ENCODE measurements around the gene HTR2A.

HTR2A gene

DNA sequence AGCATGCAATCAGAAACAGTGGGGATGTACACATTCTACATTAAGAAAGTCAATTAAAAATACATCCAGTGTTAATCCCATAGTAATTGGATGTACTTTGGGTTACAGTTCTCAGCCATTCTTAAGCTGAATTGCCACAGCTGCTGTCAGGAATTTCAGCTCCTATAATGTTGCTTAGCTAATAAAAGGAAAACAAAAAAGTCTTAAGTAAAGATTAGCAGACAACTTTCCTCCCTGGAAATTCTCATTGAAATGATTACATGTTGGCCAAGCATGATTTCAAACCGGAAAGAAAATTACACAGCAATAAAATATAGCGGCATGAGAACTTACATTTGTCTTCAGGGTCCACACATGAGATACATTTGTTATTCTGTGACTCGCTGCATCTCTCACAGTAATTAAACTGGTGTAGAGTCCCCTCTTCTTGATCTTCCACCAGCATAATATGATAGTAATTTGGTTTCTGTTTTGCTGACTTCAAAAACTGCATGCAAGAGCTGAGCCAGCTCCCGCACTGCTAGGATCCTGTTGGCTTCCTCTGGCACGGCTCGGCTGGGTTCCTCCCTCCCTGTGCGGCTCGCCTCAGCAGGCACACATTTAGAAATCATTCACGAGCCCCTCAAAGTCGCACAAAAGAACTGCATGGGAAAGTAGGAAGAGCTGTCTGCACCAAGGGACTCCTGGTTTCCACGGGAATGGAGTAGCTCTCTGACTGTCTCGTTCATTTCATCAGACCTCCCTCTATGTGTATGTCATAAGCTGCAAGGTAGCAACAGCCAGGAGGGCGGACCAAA is at the start of gene HTR2A:
Gene HTR2A, minus strand, starts transcription at position 713 of the 797 bp plus-strand sequence. CDS start 1,147 bp downstream, outside the sequence.
- no peak for DNase-seq

DNA sequence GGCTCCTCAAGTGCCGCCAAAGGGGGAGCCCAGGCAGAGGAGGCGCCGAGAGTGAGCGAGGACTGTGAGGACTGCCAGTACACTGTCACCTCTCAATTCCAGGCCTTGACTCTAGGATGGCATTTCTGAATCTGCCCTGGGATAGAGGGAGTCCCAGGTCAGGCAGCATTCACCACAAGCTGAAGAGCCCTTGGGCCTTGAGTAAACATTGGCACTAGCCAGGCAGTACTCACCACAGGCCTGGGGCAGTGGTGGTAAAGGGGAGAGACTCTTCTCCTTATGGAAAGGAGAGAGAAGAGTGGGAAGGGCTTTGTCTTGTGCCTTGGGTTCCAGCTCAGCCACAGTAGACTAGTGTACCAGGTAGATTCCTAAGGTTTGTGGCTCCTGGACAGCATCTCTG is 39.7 kb upstream of the HTR2A start:
- DNase-seq, result no peak

DNA sequence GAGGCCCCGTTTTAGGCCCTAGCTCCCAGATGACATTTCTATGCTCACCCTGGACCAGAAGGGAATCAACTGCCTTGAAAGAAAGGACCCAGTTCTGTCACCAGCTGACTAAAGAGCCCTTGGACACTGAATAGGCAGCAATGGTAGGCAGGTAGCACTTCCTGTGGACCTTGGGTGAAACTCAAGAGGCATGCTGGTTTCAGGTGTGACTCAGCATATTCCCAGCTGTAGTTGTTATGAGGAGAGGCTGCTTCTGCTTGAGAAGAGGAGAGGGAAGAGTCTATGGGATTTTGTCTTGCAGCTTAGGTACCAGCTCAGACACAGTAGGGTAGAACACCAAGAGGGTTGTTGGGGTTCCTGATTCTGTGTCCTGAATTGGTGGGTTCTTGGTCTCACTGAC is 37.9 kb upstream of the HTR2A start:
- DNase-seq, result no peak

DNA sequence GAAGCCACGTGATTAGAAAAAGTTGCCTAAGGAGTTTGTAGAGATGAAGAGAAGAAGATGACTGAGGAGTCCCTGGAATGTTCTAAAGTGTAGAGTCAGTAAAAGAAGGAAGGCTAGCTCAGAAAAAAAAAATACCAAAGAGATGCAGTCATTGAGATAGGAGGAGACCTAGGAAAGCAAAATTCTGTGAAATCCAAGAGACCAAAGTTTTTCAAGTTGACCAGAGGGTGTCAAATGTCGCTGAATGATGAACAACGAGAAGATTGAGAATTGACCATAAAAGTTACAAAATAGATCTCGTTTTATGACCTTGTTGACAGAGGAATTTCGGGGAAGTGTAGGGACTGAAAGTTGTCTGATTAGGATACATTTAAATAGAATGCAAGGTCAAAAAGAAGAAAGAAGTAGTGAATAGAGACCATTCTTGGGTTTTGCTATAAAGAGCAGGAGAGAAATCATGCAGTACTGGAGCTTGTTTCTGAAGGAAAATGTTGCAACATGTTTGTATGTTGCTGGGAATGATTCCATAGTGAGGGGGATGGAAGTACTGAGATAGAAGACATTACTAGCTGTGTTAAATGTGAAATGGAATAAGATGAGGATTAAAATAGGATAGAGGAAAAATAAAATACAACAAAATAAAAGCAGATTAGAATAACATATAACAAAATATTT is 30.2 kb upstream of the HTR2A start:
- DNase-seq, result no peak

DNA sequence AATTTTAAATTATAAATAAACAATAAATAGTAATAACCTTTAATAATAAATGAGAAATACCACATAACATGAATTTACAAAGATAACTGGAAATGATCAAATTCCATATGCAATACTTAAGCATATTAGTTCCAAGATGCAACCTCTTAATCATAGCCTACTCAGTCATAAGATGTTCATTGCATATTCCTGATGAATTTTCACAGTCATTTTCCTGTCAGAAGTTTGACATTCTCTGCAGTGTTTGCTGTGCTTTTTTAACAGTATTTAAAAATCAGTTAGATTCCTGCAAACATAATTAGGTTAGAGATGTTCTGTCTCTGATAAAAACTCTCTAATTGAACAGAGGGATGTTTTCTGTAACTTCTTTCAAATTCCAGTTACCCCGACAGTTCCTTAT is 28.6 kb upstream of the HTR2A start:
- no peak for DNase-seq

DNA sequence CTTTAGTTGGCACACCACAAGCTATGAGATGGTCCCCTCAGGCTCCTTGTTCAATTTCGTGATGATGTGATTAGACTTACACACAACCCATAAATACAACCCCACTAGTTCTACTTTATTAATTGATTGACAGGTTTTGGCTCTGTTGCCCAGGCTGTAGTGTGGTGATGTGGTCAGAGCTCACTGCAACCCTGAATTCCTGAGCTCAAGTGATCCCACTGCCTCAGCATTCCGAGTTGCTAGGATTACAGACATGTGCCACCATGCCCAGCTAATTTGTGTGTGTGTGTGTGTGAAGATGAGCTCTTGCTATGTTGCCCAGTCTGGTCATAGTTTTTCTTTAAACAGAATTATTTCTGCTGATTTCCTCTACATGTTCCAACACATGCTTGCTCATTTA is 17.5 kb upstream of the HTR2A start:
- DNase-seq, result no peak

DNA sequence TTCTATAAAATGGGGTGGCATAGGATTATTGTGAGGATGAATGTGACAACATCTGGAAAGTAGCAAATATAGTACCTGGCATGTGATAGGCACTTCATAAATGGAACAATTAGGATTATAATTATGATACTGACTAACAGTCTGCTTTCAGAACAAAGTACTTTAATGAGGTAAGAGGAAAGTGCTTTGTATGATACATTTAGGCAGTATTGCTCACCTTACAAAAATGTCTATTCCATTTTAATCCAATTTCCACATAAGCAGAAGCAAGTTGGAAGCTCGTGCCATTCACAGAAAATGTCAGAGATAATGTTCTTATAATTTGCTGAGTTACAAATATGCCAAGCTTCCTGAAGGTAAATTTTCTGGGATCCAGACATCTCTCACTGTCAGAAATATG is 16.9 kb upstream of the HTR2A start:
- DNase-seq, result no peak

DNA sequence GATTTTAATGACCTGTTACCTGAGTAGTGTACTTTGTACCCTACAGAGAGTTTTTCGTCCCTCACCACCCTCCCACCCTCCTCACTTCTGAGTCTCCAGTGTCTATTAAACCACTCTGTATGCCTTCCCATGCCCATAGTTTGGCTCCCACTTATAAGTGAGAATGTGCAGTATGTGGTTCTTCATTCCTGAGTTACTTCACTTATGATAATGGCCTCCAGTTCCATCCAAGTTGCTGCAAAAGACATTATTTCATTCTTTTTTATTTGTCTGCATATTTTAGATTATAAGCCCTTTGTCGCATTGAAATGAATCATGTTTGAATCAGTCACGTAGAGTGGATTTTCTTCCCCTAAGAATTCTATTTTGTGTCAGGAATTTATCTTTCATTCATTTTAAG is 12.2 kb upstream of the HTR2A start:
- no peak for DNase-seq

DNA sequence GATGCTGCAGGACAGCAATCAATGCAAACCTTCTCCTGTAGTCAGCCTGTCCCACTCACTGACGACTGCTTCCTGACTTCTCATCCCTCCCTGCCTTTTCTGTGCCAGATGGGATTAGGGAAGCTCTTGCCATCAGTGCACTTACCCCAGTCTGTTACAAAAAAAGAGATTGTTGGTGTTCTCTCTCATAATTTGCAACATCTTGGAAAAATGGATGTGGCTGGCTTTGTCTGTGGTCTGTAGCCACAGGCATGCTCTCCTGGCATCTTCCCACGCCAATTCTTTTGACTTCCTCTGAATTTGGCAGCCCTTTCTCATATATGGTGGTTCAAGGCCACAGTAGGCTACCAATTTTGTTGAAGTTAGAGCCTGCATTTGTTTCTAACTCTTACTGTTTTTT is 11.6 kb upstream of the HTR2A start:
- DNase-seq, result no peak

DNA sequence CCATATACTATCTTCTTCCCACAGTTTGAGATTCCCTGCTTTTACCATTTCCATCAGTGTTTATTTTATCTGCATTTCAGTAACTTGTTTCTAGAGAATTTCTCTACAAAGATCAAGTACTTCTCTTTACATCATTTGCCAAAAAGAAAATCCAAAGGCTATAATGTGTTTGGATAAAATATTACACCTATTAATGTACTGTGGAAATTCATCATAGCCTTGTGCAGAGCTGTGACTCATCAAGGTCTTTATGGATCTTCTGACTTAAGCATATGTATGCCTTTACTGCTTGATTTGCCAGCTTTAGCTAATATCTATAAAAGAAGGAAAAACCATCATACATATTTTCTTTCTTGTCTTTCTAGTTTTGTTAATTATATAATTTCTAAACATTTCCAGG is 9.6 kb upstream of the HTR2A start:
- no peak for DNase-seq

DNA sequence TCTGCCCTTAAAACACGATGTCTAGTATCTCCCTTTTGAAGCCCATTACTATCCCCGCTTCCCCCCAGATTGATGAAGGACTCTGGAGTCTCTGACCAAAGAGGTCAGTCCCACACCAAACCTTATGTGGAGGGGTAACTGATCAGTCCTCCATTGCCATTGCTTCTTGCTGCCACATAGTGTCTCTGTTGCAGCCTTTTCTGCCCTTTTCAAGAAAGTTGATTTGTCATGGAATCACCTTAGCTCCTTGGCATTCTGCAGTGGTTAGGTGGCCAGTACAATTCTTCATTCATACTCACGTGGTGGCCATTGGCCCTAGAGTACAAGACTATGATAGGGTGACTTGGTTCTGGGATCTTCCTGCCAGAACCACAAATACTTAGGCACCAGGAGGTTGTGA is 8.4 kb upstream of the HTR2A start:
- no peak for DNase-seq

DNA sequence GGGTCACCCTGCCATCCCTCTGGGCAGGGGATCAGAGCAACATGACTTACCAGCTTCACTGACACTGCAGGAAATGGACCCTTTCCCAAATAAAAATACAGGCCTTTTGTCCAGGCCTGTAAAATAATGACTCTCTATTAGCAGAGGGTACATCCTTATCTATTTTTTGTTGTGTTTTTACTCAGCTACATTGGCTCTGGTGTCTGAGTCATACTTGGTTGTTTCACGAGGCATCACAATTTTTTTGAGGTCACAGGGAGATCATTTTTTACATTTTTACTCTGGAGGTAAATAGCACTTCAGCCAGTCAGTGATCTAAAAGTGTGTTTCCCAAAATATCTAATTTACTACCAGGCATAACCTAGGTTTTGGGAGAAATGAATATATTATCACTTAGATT is 6.9 kb upstream of the HTR2A start:
- DNase-seq, result no peak

DNA sequence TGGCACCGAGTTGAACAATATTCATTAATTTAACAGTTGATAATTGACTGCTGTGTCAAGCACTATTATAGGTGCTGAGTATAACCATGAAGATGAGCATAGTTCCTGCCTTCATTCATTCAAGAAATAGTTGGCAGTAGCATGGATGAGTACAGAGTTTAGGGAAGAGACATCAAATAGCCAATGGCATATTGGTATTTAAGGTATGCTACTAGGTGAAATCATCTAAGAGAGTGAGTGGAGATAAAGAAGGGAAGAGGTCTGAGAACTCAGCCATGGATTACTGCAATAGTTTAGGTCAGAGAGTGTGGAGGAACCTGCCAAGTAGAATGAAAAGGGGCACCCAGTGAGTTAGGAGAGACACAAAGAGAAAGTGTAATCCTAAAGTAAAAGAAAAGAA is 4.9 kb upstream of the HTR2A start:
- DNase-seq, result no peak

DNA sequence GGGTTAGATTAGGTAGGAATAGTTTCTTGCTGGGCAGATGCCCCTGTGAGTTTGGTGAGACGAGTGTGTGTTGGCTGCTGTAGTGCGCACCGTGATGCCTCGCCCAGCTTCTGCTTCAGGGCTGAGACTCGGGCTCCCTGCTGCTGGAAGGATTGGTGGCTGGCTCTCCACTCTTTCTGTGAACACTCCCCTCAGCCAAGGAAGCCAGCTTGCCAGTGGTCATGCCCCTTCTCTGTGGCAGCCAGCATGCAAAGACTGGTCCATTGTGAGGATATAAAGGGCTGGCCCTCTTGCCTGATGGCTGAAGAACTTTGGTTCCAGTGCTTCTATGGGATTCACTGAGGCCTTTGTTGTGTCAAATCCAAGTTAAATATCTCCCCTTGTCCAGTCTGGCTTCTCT is 2.9 kb upstream of the HTR2A start:
- no peak for DNase-seq

DNA sequence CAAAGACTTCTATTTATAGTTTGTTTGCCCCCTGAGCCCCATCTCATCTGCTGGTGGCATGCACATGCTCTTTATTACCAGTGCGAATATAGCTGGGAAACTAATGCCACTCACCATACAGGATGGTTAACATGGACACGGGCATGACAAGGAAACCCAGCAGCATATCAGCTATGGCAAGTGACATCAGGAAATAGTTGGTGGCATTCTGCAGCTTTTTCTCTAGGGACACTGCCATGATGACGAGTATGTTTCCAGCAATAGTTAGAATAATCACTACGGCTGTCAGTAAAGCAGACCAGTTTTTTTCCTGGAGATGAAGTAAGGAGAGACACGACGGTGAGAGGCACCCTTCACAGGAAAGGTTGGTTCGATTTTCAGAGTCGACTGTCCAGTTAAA is 1.5 kb downstream of the HTR2A start:
- no peak for DNase-seq

DNA sequence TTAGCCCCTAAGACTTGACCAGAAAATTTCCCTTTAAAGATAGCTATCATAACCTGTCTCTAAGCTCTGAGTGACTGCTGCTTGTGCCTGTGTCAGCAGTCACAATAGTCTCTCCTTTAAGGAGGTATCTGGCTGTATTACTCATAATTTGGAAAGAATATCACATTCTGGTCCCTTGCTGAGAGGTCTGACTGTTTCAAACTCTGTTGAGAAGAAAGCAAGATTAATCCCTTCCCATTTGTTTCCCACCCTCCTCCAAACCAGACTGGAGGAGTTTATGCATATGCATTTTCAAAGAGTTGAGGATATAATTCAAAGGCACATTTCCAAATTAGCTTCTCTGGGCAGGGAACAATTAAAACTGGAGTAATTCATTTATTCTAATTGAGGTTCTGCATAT is 2.3 kb downstream of the HTR2A start:
- no peak for DNase-seq

DNA sequence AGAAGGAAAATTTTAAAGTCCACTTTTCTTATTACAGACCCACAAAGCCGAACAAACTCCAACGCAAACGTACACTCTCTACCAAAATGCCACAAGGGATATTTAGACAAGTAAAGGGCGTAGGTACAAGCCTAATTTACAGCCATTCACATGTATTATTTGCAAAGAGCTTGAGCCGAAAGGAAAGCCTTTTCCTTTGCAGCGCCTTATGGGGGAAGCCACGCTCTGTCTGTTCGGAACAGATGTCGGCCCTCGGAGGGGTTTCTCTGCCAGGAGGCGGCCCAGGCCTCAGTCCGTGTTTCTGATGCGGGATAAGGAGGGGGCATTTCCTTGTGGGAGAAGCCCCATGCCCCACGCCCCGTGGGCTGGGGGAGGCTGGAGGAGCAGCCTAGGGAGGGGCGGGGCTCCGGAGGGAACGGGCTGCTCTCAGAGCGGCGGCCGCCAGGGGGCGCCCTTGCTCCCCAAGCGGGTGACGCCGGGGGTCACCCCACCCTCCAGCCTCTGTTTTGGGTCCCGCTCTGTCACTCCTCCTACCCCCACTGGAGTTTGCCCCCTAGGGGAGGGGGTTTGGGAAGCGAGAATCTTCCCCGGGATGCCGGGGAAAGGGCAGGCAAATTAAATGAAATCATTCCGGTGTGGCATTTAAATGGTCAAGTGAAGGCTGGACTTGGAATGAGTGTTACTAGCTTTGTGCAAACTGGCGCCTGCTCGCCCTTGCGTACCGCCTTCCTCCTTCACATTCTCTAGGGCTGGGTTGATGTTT is 2.9 kb downstream of the HTR2A start:
- DNase-seq, result no peak

DNA sequence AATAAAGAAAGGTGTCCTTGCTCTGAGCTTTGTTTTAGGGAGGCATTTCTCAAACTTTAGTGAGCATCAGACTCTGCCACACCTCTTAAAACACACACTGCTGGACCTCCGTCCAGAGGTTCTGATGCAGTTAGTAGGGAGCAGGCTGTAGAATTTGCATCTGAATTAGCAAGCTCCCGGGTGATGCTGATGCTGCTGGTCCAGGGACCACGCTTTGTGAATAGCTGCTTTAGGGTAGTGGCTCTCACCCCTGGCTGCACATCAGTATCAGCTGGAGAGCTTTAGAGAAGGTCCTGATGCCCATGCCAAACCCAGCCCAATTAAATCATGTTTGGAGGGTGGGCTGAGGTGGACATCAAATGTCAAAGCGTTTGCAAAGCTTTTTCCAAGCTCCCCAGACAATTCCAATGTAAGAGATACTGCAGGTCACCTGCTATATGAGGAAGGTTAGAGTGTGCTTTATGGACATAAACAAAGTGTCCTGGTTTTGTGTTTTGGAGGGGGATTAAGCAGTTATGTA is 3.6 kb downstream of the HTR2A start:
- DNase-seq, result no peak

DNA sequence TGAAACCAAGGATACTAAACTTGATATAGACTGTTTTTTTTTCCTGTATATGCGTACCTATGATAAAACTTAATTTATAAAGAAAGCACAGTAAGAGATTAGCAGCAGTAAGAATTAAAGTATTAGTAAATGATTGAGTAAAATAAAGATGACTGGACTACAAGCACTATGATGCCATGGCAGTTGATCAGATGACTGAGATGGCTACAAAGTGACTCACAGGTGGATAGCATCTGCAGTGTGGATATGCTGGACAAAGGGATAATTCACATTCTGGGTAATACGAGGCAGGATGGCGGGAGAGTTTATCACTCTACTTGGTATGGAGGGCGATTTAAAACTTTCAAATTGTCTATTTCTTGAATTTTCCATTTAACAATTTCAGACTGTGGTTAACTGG is 11.8 kb downstream of the HTR2A start:
- DNase-seq, result no peak

DNA sequence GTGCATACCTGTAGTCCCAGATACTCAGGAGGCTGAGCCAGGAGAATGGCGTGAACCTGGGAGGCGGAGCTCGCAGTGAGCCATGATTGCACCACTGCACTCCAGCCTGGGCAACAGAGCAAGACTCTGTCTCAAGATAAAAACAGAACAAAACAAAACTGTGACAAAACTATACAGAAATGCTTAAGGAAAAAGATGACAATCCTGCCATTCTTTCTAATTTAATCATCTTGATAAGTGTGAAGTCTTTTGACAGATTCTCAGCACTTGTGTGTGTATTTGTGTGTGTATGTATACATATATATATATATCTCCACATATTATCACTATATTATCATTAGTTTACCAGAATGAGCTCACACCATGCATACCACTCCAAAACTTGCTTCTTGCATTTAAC is 12.3 kb downstream of the HTR2A start:
- DNase-seq, result no peak

DNA sequence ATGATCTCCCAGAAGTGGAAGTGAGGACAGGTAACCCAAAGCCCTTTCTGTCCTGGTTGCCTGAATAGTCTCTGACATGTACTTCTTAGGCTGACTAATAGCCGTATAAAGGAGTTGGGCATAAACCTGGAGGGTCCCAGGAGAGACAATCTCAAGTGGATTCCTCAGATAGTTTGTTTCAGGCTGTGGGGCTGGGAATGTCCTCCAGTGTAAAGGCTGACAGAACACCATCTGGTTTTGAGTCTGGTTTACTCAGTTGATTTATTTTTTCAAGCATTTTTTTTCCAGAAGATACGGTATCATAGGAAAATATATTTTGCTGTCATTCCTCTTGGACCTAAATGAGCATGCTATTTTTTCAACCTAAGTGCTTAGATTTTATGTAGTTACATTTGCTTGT is 15.2 kb downstream of the HTR2A start:
- no peak for DNase-seq

DNA sequence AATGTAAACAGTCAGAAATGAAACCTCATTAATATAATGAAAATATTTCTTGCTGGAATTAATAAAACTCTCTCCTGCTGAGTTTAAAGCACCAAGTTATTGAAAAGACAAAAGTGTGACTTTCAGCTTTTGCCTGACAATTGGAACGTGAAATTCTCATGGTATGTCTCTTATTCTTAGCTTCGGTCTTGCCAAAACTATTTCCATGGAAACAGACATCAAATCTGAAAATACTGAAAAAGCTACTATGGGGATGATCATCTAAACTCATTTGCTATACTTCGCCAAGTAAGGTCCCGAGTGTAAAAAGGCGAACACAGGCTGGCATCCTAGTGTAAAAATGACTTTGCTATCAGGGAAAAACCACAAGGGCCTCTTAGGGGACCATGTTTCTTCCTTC is 22.8 kb downstream of the HTR2A start:
- no peak for DNase-seq

DNA sequence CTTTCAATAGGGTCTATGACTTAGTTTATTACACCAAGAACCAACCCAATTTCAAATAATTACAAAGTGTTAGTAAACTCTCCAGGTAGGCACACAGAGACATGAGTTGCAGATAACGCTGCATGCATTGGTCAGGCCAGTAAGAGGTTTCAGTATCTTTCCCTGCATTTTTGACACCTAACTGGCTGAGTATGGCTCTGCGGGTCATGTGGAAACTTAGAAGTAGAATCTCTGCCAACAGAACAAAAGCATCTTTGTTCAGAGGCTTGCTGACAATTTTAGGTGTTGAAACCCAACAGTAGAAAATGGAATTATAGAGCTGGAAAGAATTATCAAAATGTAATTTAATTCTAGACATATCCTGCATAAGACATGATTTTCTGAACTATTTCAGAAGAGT is 25.3 kb downstream of the HTR2A start:
- no peak for DNase-seq

DNA sequence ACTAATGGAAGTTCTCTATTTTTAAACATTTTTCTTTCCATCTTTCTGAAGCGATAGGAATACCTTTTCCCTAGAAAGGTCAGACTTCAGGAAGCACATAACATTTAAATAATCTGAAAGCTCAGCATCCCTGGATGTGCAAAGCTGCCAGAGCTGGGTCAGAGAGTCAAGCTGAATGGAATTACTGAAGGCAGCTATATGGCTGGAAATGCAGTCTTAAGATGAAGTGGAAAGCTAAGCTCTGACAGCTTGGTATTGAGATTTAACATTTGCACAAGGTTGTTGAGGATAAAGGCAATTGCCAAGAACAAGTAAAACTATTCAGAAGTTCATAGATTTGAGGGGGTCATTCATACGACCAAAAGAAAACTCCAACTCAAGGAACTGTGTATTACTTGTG is 28.8 kb downstream of the HTR2A start:
- no peak for DNase-seq

All from NCI-H2107 (cell line).